HS-5 (cell line): Measurements from ENCODE around the gene NCOR2.

ENCODE experiments used
- DNase-seq: peaks from one replicate; pipeline ENCODE4 v3.0.0-alpha.2; 2012; ENCODE audit warnings: low read depth

The NCOR2 gene

GRCh38 chr12:124525927-124526692 lies 41.3 kb downstream of the NCOR2 start:
- no peak for DNase-seq

GRCh38 chr12:124525455-124525854 lies 42.0 kb downstream of the NCOR2 start:
- DNase-seq = no peak

GRCh38 chr12:124524231-124524925 lies 43.0 kb downstream of the NCOR2 start:
- DNase-seq = peak; percentile 38

DNA sequence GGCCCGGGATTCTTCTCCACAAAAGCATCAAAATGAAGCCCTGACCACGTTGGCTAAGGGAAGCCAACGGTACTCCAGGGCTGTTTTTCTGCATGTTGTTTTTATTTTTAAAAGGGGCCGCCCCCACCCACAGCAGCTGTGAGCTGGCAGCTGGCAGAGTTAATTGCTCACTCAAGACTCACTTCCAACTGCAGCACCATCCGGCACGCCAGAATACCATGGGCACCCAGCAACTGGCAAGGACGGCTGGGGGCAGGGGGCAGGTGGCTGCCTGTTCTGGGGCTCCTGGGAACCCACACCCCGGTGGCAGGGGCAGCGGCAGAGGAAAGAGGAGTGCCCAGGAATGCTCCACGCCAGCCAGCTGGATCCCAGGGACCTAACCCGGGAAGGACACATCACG lies 44.3 kb downstream of the NCOR2 start:
- DNase-seq = no peak

GRCh38 chr12:124520907-124521306 lies 46.5 kb downstream of the NCOR2 start:
- DNase-seq = no peak

- no peak for DNase-seq
Measured at GRCh38 chr12:124520265-124520701, 47.1 kb downstream of the NCOR2 start.

- no peak for DNase-seq
Measured at GRCh38 chr12:124519746-124520145, 47.7 kb downstream of the NCOR2 start.

DNA sequence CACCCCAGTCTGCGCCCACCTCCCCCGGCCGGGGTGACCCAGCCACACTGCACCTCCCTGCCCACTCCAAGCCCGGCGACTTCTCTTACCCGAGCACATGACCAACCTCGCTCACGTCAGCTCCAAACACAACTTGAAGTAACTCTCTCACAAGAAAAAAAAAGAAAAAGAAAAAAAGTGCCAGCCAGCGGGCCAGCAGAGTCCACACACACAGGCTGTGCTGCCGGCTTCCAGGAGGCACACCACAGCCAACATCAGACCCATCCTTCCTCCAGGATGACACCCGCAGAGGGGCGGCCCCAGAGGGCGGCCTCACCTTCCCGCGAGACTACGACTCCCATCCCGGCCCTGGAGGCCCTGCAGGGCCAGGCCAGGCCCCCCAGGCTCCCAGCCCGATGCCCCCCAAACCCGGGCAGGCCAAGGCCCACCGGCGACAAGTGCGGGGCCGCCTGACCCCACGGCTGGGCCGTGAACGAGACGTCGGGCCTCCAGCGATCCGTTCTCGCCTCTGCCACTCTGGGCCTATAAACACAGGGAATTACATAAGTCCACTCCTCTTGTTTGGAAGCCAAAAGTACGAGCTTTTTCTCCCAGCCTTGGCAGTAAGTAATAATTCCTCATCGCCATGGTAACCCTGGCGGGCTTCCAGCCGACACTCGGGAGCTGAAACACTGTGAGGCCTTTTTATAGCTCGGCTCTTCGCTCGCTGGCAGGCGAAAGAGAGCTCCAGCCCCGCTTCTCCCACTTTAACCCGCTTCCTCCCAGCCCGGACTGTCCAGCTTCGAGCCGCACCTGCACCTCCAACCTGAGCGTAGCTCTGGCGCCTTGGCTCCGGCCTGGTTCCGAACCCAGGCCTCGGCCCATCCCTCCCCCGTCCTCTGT lies 49.1 kb downstream of the NCOR2 start:
- DNase-seq = peak; percentile 95
